SU-DHL-6 (cell line): Measurements from ENCODE around the gene DCC.

Experiments used
- H2AFZ ChIP-seq: fragments of 200-600 bp; sonication (generic); 2 replicates; pipeline ENCODE4 v1.6.1; 2014; ENCODE audit warnings: low read depth, mild to moderate bottlenecking, moderate library complexity, mixed read lengths, antibody characterized with exemption, low read length; ENCODE audit not compliant: severe bottlenecking
- H3F3A ChIP-seq: fragments of 200-600 bp; shearing (Covaris generic); 2 replicates; pipeline ENCODE4 v1.6.0; 2016; ENCODE audit warnings: antibody characterized with exemption, mild to moderate bottlenecking; ENCODE audit not compliant: insufficient read depth
- H3K27ac ChIP-seq: fragments of 200-600 bp; sonication (generic); 2 replicates; pipeline ENCODE4 v1.5.1; 2016; ENCODE audit warnings: low read depth, mild to moderate bottlenecking, low read length, moderate library complexity, mixed read lengths
- H3K27me3 ChIP-seq: fragments of 200-600 bp; sonication (generic), shearing (Covaris generic); 2 replicates; pipeline ENCODE4 v1.6.0; 2014; ENCODE audit warnings: mild to moderate bottlenecking, low read length
- H3K36me3 ChIP-seq: fragments of 200-600 bp; sonication (generic); 2 replicates; pipeline ENCODE4 v1.6.1; 2014; ENCODE audit warnings: mild to moderate bottlenecking, low read length, mixed read lengths
- H3K4me2 ChIP-seq: fragments of 300-600, 200-600 bp; shearing (Covaris generic), sonication (generic); 2 replicates; pipeline ENCODE4 v1.6.0; 2014; ENCODE audit warnings: low read length, low read depth, mild to moderate bottlenecking; ENCODE audit not compliant: poor library complexity, severe bottlenecking
- H3K4me3 ChIP-seq: fragments of 200-600 bp; sonication (generic); 2 replicates; pipeline ENCODE4 v1.5.1; 2014; ENCODE audit warnings: antibody characterized with exemption, low read length, mild to moderate bottlenecking, mixed read lengths; ENCODE audit not compliant: insufficient read depth, poor library complexity, severe bottlenecking
- H3K79me2 ChIP-seq: fragments of 200-600 bp; sonication (generic); 2 replicates; pipeline ENCODE4 v1.6.1; 2014; ENCODE audit warnings: mild to moderate bottlenecking, low read length, moderate library complexity; ENCODE audit not compliant: insufficient read depth
- H3K9ac ChIP-seq: fragments of 200-600 bp; sonication (generic); 2 replicates; pipeline ENCODE4 v1.7.0; 2014; ENCODE audit warnings: mild to moderate bottlenecking, low read length
- H3K9me2 ChIP-seq: fragments of 200-600 bp; sonication (generic); replicated peaks from 2 replicates; pipeline ENCODE4 v1.6.1; 2014; ENCODE audit warnings: low read length; ENCODE audit not compliant: insufficient read depth
- H3K9me3 ChIP-seq: fragments of 200-600 bp; sonication (generic); 2 replicates; pipeline ENCODE4 v1.6.1; 2014; ENCODE audit warnings: low read length, mixed read lengths; ENCODE audit not compliant: insufficient read depth
- H4K20me1 ChIP-seq: fragments of 200-600 bp; sonication (generic); 2 replicates; pipeline ENCODE4 v1.6.1; 2014; ENCODE audit warnings: low read depth, mild to moderate bottlenecking, antibody characterized with exemption, low read length, moderate library complexity, mixed read lengths
- EZH2phosphoT487 ChIP-seq: fragments of 200-600 bp; sonication (generic), shearing (Covaris generic); conservative IDR thresholded peaks from 2 replicates; pipeline ENCODE4 v1.6.1; 2018; ENCODE audit warnings: mild to moderate bottlenecking, antibody characterized with exemption, low read length, moderate library complexity, mixed read lengths
- TF ChIP-seq, protein P1 (sequence below): fragments of 200-600 bp; sonication (generic); IDR thresholded peaks from one replicate; pipeline ENCODE4 v1.5.1; 2017; ENCODE audit warnings: antibody characterized with exemption, mild to moderate bottlenecking, low read length, moderate library complexity; ENCODE audit not compliant: insufficient read depth, poor library complexity, severe bottlenecking

Gene DCC

DNA sequence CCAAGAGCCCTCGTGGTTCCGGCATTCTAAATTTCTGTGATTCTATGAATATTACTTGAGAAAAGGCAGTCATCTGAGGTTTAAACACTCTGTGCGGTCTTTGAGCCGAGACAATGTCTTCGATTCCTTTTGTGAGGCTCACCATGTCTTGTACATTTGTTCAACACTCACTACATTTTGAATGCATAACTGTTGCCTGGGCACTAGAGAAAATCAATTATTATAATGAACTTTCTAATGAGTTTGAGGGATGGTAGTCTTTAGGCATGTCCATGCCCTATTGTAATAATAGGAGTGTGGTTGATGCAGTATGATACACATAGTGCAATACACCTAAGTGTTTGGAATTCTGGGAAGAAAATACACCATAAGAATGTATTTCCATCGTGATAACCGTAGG is 1181.1 kb downstream of the DCC start:
- Histone ChIP-seq H3K9me2 (no peaks in the 10 kb centered on the region), H3F3A (no peaks in the 10 kb centered on the region), H3K4me2 (no peak overlapping the region), H3K36me3 (no peaks in the 10 kb centered on the region), H3K9me3 (no peaks in the 10 kb centered on the region), H2AFZ (no peak overlapping the region), H3K9ac (no peak overlapping the region), H3K4me3 (no peak overlapping the region), H3K79me2 (no peaks in the 10 kb centered on the region), H3K27me3 (no peaks in the 10 kb centered on the region), H3K27ac (no peak overlapping the region), H4K20me1 (no peaks in the 10 kb centered on the region)
- no peak for TF ChIP-seq EZH2phosphoT487
- TF ChIP-seq, protein P1, sequence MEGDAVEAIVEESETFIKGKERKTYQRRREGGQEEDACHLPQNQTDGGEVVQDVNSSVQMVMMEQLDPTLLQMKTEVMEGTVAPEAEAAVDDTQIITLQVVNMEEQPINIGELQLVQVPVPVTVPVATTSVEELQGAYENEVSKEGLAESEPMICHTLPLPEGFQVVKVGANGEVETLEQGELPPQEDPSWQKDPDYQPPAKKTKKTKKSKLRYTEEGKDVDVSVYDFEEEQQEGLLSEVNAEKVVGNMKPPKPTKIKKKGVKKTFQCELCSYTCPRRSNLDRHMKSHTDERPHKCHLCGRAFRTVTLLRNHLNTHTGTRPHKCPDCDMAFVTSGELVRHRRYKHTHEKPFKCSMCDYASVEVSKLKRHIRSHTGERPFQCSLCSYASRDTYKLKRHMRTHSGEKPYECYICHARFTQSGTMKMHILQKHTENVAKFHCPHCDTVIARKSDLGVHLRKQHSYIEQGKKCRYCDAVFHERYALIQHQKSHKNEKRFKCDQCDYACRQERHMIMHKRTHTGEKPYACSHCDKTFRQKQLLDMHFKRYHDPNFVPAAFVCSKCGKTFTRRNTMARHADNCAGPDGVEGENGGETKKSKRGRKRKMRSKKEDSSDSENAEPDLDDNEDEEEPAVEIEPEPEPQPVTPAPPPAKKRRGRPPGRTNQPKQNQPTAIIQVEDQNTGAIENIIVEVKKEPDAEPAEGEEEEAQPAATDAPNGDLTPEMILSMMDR = no peak

- H3K79me2 ChIP-seq = no peaks in the 10 kb centered on the region
- no peak overlapping the region for H3K4me3 ChIP-seq
- H4K20me1 ChIP-seq = no peaks in the 10 kb centered on the region
- H3F3A ChIP-seq = no peaks in the 10 kb centered on the region
- H3K27me3 ChIP-seq = no peaks in the 10 kb centered on the region
- no peaks in the 10 kb centered on the region for H3K36me3 ChIP-seq
- H3K4me2 ChIP-seq = no peak overlapping the region
- no peak for TF ChIP-seq EZH2phosphoT487
- TF ChIP-seq, protein P1 = no peak
- no peaks in the 10 kb centered on the region for H3K9me3 ChIP-seq
- H3K9ac ChIP-seq = no peak overlapping the region
- no peak overlapping the region for H3K27ac ChIP-seq
- H2AFZ ChIP-seq = no peak overlapping the region
- H3K9me2 ChIP-seq = no peaks in the 10 kb centered on the region
These were observed 1186.3 kb downstream of the DCC start for GRCh38 chr18:53526101-53526870.

GRCh38 chr18:53527365-53527764 is 1187.4 kb downstream of the DCC start:
- H3F3A ChIP-seq = no peaks in the 10 kb centered on the region
- H3K79me2 ChIP-seq = no peaks in the 10 kb centered on the region
- no peaks in the 10 kb centered on the region for H4K20me1 ChIP-seq
- no peak overlapping the region for H3K9ac ChIP-seq
- no peak overlapping the region for H3K4me3 ChIP-seq
- H2AFZ ChIP-seq = no peak overlapping the region
- H3K27me3 ChIP-seq = no peaks in the 10 kb centered on the region
- H3K4me2 ChIP-seq = no peak overlapping the region
- no peaks in the 10 kb centered on the region for H3K9me3 ChIP-seq
- H3K36me3 ChIP-seq = no peaks in the 10 kb centered on the region
- H3K9me2 ChIP-seq = no peaks in the 10 kb centered on the region
- TF ChIP-seq EZH2phosphoT487 = no peak
- TF ChIP-seq, protein P1 = no peak
- no peak overlapping the region for H3K27ac ChIP-seq
